Renal cortex interstitium (tissue), 11 donors: Measurements from ENCODE around the gene FKRP. TPM values are rescaled to one million over a fixed set of nuclear protein-coding genes. Genes with fewer than 3 reads are reported as not detected.
"Not testable (repeated sequence)": the region's sequence is repeated elsewhere in the genome, so short reads cannot be mapped to it uniquely, and the experiment has no call there.

Experiments used
- DNase-seq, 11 donors: peaks; one replicate each; pipeline ENCODE4 v3.0.0-alpha.2; 2013; ENCODE audit warnings: low read depth in 9 of 11, low spot score in 4 of 11; ENCODE audit errors: extremely low read depth in 1 of 11
- polyA plus RNA-seq, 3 donors: library from polyadenylated mRNA; unstranded; fragments of 120-200 nt; gene quantifications; one replicate each; pipeline ENCODE4 v1.2.1, GENCODE V29; 2013; ENCODE audit not compliant: insufficient read length in 3 of 3

FKRP gene
- polyA plus RNA-seq, 3 donors, result 19.7 to 25.3 (median 22.1) TPM

- no peak for DNase-seq
Measured at GRCh38 chr19:46789371-46789770, 43.5 kb downstream of the FKRP start.

GRCh38 chr19:46791944-46792343 lies 46.1 kb downstream of the FKRP start:
- peak in 1 of 11 donors; percentile 47 for DNase-seq

GRCh38 chr19:46797881-46798280 lies 52.0 kb downstream of the FKRP start:
- DNase-seq, result no peak

- no peak for DNase-seq
Measured at GRCh38 chr19:46798713-46799112, 52.9 kb downstream of the FKRP start.

GRCh38 chr19:46802152-46802551 lies 56.3 kb downstream of the FKRP start:
- no peak for DNase-seq

- peak in 1 of 11 donors; percentile 37 for DNase-seq
Measured at GRCh38 chr19:46803555-46803954, 57.7 kb downstream of the FKRP start.

- not testable (repeated sequence) for DNase-seq
Measured at GRCh38 chr19:46804432-46804831, 58.6 kb downstream of the FKRP start.

GRCh38 chr19:46806656-46807055 lies 60.8 kb downstream of the FKRP start:
- no peak for DNase-seq

Other genes with a start within 250 kb of the FKRP start
- gene CALM3, start 144.7 kb upstream of the FKRP start, polyA plus RNA-seq, result 100 to 1,000 TPM; 391 to 523 (median 470) TPM
- 1 to 10 TPM; 1.3 to 2.8 (median 2.6) TPM for gene PTGIR, start 121.0 kb upstream of the FKRP start, polyA plus RNA-seq
- 1 to 10 TPM; 3.2 to 6.9 (median 3.4) TPM for gene GNG8, start 109.9 kb upstream of the FKRP start, polyA plus RNA-seq
- 10 to 100 TPM; 22.2 to 29.3 (median 23.5) TPM for gene DACT3, start 84.9 kb upstream of the FKRP start, polyA plus RNA-seq
- 10 to 100 TPM; 40.0 to 50.9 (median 41.6) TPM for gene PRKD2, start 28.9 kb upstream of the FKRP start, polyA plus RNA-seq
- gene STRN4, start 393 bp downstream of the FKRP start, polyA plus RNA-seq, result 10 to 100 TPM; 65.0 to 94.2 (median 91.3) TPM
- gene SLC1A5, start 42.5 kb downstream of the FKRP start, polyA plus RNA-seq, result 10 to 100 TPM; 42.0 to 48.3 (median 47.6) TPM
- 100 to 1,000 TPM in 1 of 3 donors, 10 to 100 TPM in 2; 90.2 to 120 (median 95.1) TPM for gene AP2S1, start 104.8 kb downstream of the FKRP start, polyA plus RNA-seq
- 10 to 100 TPM; 47.6 to 54.5 (median 49.3) TPM for gene ARHGAP35, start 114.9 kb downstream of the FKRP start, polyA plus RNA-seq